Measurements from ENCODE around the gene FANCE. TPM values are rescaled to one million over a fixed set of nuclear protein-coding genes. Genes with fewer than 3 reads are reported as not detected.
A peak's percentile ranks its signal among the peaks of the same experiment; 100 is the strongest.

FANCE gene
- total RNA-seq, 1 donor from 2014 or later = 9.0 TPM

DNA sequence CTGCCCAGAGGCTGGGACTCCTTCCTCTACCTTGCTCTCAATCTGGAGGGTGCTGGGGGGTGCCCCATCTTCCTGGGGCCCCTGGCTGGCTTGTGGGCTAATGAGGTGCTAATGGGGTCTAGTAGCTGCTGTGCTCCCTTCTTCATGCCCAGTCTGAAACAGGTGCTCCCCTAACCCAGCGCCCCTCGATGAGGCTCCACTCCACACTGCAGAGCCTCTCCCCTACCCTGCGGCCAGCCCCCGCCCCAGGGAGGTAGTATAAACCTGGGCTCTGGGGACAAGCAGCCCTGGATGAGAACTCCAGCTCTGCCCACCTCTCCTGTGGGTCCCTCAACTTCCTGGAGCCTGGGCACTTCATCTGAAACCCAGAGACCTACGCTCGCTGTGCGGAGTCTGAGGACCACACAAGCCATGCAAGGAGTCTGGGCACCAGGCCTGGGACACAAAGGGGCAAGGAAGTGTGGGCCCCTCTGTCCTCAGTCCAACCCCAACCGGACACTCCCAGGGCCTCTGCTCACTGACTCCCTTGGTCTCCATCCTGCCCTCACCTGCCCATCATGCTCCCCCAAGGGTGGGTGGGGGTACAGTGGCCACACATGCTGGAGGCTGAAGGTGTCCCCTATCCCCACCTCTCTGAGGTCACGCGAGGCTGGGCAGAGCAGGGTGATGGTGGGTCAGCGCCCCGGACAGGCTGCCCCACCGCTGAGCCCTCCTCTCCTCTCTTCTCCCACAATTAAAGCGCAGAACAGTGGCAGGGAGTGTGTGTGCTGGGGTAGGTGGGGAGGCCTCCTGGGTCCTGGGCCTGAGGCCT, 22.2 kb downstream of the FANCE start:
- Histone ChIP-seq H3K27ac (no peak overlapping the region), H3K27me3 (ENCODE audit: low read depth) (no peaks in the 10 kb centered on the region), H3K4me3 (no peak overlapping the region), H3K36me3 (peaks cover 75% of the 10 kb centered on the region), H3K9me3 (no peaks in the 10 kb centered on the region), H3K4me1 (peaks cover 28% of the 10 kb centered on the region)
- no peak for DNase-seq
- intact Hi-C loops (cut with DNase I) = no loop called here
- TF ChIP-seq, protein P1, sequence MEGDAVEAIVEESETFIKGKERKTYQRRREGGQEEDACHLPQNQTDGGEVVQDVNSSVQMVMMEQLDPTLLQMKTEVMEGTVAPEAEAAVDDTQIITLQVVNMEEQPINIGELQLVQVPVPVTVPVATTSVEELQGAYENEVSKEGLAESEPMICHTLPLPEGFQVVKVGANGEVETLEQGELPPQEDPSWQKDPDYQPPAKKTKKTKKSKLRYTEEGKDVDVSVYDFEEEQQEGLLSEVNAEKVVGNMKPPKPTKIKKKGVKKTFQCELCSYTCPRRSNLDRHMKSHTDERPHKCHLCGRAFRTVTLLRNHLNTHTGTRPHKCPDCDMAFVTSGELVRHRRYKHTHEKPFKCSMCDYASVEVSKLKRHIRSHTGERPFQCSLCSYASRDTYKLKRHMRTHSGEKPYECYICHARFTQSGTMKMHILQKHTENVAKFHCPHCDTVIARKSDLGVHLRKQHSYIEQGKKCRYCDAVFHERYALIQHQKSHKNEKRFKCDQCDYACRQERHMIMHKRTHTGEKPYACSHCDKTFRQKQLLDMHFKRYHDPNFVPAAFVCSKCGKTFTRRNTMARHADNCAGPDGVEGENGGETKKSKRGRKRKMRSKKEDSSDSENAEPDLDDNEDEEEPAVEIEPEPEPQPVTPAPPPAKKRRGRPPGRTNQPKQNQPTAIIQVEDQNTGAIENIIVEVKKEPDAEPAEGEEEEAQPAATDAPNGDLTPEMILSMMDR (IDR thresholded peaks at IDR 0.05) = no peak
- ATAC-seq = peak in 1 of 2 donors; percentile 10

GRCh38 chr6:35474942-35475570, 22.9 kb downstream of the FANCE start:
- TF ChIP-seq, protein P1 (IDR thresholded peaks at IDR 0.05) = no peak
- H3K27ac ChIP-seq = no peak overlapping the region
- H3K36me3 ChIP-seq = peaks cover 76% of the 10 kb centered on the region
- H3K9me3 ChIP-seq = no peaks in the 10 kb centered on the region
- ATAC-seq (no peak), DNase-seq (no peak)
- no peaks in the 10 kb centered on the region for H3K27me3 ChIP-seq (ENCODE audit: low read depth)
- peaks cover 21% of the 10 kb centered on the region for H3K4me1 ChIP-seq
- intact Hi-C loops (cut with DNase I) = no loop called here
- no peak overlapping the region for H3K4me3 ChIP-seq

DNA sequence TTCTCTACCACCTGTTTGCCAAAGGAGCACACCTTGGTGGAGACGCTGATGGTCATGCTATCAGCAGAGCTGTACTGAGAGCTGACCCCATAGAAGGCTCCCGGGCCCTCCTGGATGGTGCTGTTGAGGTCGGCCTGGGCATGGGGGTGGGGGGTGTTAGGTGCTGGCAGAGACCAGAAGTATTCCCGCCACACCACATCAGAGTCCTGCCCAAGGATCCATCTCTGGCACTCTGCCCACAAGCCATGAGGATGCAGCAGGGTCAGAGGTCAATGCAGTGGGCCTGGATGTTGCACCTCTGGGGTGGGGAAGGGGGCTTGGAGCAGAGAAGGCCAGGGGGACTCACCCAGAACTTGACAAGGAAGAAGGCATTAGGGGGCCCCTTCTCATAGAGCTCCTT, 23.4 kb downstream of the FANCE start:
- Histone ChIP-seq H3K27ac (no peak overlapping the region), H3K4me3 (no peak overlapping the region), H3K36me3 (peaks cover 74% of the 10 kb centered on the region), H3K27me3 (ENCODE audit: low read depth) (no peaks in the 10 kb centered on the region), H3K9me3 (no peaks in the 10 kb centered on the region), H3K4me1 (peaks cover 16% of the 10 kb centered on the region)
- intact Hi-C loops (cut with DNase I) = no loop called here
- DNase-seq (no peak), ATAC-seq (no peak)
- TF ChIP-seq, protein P1 (IDR thresholded peaks at IDR 0.05) = no peak

DNA sequence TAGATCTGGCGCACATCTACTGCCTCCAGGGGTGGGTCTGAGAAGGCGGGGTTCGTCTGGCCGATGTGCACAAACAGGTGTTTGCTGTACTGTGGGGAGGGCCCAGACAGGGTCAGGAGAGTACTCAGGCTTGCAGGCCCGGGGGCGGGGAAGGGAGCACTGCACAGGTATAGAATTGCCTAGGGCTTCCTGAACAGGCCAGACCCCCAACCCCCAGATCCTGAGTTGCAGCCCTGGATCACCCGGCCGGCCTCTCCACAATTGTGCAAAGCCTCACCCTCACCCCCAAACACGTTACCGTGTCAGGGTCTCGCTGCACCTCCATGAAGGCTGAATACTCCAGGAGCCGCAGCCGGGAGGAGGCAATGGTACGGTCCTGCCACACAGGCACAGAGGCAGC, 23.9 kb downstream of the FANCE start:
- Histone ChIP-seq H3K9me3 (no peaks in the 10 kb centered on the region), H3K4me1 (peaks cover 12% of the 10 kb centered on the region), H3K36me3 (peaks cover 71% of the 10 kb centered on the region), H3K4me3 (no peak overlapping the region), H3K27me3 (ENCODE audit: low read depth) (no peaks in the 10 kb centered on the region), H3K27ac (no peak overlapping the region)
- ATAC-seq = no peak
- TF ChIP-seq, protein P1 (IDR thresholded peaks at IDR 0.05) = no peak
- intact Hi-C loops (cut with DNase I) = no loop called here
- no peak for DNase-seq

- Histone ChIP-seq H3K4me3 (no peak overlapping the region), H3K27ac (no peak overlapping the region), H3K36me3 (peaks cover 67% of the 10 kb centered on the region), H3K27me3 (ENCODE audit: low read depth) (no peaks in the 10 kb centered on the region), H3K9me3 (no peaks in the 10 kb centered on the region), H3K4me1 (peaks cover 8% of the 10 kb centered on the region)
- DNase-seq (no peak), ATAC-seq (no peak)
- intact Hi-C loops (cut with DNase I) = no loop called here
- TF ChIP-seq, protein P1 (IDR thresholded peaks at IDR 0.05) = no peak
These were observed 24.9 kb downstream of the FANCE start for GRCh38 chr6:35477028-35477427.

All from lower lobe of right lung (tissue), 2 donors.